Measurements from ENCODE around the gene DLGAP3.

DLGAP3 gene

DNA sequence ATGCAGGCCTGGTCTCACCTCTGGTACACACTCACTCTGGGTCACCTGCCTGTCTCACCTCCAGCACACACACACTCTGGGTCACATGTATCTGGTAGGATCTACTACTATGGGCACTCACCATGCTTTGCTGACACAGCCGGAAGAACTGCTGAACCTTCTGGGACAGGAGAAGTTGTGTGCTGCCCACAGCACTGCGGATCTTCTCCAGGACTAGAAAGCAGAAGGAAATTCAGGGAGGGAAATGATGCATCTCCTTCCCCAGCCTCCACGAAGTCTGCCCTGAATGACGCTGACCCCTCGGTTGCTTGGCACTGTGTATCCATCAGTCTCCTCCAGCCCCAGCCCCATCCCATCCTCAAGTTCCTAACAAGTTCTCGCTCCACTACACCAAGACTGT, 62.0 kb downstream of the DLGAP3 start:
- no peak for DNase-seq (ENCODE audit: low read depth in 1 of 2, low spot score in 1 of 2)

GRCh38 chr1:34866762-34867109, 62.7 kb downstream of the DLGAP3 start:
- no peak for DNase-seq (ENCODE audit: low read depth in 1 of 2, low spot score in 1 of 2)

- DNase-seq (ENCODE audit: low read depth in 1 of 2, low spot score in 1 of 2), result peak; percentile 92 to 96
Observed at GRCh38 chr1:34865981-34866761, 63.3 kb downstream of the DLGAP3 start.

GRCh38 chr1:34865573-34865972, 63.9 kb downstream of the DLGAP3 start:
- DNase-seq (ENCODE audit: low read depth in 1 of 2, low spot score in 1 of 2), result no peak

- DNase-seq (ENCODE audit: low read depth in 1 of 2, low spot score in 1 of 2), result no peak
Observed at GRCh38 chr1:34864759-34865158, 64.7 kb downstream of the DLGAP3 start.

DNA sequence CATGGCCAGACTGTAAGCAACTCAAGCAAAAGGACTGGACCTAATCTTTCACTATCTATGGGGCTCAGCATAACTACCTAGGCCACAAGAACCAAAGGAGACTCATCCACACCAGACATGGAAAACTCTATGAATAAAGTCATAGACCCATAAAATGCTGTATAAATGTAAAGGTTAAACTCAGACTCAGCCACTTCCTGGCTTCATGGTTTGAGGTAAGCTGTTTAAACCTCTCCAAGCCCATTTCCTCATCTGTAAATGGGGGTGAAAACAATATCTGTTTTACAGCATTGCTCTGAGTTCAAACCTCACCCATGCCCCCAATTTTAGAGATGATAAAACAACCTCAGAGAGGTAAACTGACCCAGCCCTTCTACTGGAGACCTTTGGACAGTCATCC, 65.9 kb downstream of the DLGAP3 start:
- DNase-seq (ENCODE audit: low read depth in 1 of 2, low spot score in 1 of 2), result no peak

DNA sequence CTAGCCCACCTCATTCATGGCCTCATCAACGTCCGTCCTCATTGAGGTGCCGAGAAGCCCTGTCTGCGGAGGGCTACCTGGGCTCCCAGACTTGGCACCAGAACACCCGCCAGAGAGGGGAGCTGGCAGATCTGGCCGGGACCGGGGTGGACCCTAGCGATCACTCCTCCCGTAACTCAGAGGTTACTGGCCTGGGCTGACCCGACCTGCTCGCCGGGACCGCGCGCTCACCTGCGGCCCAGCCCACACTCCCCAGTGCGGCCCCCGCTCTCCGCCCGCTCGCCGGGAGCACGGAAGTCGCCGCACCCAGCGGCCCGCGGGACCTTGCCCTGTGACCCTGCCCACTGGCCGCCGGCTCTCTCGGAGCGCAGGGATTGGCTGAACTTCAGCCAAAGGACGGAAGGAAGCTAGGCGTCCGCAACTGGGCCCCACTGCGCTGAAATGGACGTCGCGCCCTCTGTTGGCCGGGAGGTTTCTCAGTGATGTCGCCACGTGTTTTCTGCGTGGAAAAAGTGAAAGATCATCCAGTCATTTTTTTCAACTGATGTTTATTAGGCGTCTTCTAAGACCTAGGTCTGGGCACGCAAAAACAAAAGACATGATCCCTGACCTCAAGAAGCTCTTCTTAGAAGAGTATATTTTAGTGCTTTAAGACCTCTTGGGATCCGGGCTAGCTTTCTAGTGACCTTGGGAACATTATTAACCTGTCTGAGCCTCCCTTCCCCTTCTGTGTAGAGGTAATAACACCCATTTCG, 69.8 kb downstream of the DLGAP3 start, which contains the start of gene SMIM12:
TSS of gene SMIM12 (minus strand) at position 304 of the 755 bp plus-strand sequence. CDS start 3,772 bp downstream, outside the sequence.
- peak; percentile 85 to 87 for DNase-seq (ENCODE audit: low read depth in 1 of 2, low spot score in 1 of 2)

GRCh38 chr1:34858901-34859445, 70.5 kb downstream of the DLGAP3 start:
- DNase-seq (ENCODE audit: low read depth in 1 of 2, low spot score in 1 of 2), result peak in 1 of 2 donors; percentile 16

GRCh38 chr1:34856697-34857096, 72.8 kb downstream of the DLGAP3 start:
- no peak for DNase-seq (ENCODE audit: low read depth in 1 of 2, low spot score in 1 of 2)

DNA sequence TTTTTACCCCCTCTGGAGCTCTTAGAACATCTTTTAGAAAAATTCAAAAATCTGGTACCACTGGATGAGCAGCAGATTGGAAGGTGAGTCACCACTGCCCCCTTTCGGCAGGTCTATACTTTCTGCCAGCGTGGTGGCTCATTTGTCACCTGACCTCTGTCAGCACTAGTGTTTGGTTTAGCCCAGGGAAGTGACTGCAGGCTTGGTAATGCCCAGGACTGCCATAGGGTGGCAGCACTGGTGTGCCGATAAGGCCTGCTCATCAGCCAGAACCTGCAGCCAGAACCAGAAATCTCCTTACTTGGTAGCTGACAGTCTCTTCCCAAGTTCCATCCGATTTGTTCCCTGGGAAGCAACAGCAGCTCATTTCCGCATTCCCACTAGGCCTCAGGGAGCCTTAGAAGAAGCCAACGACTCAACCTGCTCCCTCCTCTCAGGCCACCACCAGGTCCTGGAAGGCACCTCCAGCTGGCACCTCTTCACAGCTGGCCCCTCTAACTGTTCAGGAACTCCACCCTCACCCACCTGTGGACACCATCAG, 76.7 kb downstream of the DLGAP3 start:
- peak; percentile 64 to 79 for DNase-seq (ENCODE audit: low read depth in 1 of 2, low spot score in 1 of 2)

DNA sequence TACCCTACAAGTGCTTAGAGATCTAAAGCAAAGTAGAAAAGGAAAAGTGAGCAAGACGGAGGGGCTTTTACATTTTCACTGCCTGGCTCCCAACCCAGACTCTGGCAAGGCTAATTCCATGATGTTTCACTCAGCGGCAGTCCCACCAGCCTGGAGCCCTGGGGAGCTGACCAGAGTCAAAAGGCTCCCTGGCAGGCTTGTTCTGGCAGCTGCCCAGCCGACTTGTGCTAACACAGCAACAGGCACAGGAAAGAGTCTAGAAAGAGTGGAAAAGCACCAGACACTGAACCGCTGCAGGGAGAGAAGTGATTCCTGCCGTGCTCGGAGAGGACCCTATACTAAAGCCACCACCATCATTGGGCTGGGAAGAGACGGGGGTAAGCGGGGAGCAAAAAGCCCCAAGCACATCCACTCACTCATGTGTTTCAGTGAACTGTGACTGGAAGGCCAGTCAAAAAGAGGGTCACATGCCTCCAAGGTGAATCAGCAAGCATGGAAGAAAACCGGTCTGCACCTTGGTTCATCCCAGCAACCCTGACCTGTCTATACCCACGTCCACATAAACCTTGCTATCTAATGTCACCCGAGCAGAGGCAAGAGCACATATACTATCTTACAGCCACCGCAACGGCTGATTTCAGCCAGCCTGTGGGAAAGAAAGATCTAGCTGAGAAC, 77.9 kb downstream of the DLGAP3 start:
- no peak for DNase-seq (ENCODE audit: low read depth in 1 of 2, low spot score in 1 of 2)

DNA sequence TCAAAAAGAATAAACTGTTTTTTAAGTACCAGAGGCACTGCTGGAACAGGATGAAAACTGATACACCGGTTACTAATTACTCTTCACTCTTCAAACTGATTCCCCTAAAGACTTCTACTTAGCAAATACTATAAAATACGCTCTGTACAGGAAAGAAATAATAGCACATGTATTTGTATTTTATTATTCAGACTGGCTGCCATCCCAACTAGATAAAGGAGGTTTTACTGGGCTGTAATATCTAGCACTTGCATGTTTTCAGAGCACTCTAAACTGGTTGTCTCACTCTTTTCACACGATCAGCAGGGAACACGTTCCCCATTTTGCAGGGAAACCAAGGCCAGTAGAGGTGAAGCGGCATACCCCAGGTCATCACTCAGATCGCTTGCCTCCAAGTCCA, 79.1 kb downstream of the DLGAP3 start:
- DNase-seq (ENCODE audit: low read depth in 1 of 2, low spot score in 1 of 2), result no peak

GRCh38 chr1:34847094-34847493, 82.4 kb downstream of the DLGAP3 start:
- DNase-seq (ENCODE audit: low read depth in 1 of 2, low spot score in 1 of 2), result no peak

DNA sequence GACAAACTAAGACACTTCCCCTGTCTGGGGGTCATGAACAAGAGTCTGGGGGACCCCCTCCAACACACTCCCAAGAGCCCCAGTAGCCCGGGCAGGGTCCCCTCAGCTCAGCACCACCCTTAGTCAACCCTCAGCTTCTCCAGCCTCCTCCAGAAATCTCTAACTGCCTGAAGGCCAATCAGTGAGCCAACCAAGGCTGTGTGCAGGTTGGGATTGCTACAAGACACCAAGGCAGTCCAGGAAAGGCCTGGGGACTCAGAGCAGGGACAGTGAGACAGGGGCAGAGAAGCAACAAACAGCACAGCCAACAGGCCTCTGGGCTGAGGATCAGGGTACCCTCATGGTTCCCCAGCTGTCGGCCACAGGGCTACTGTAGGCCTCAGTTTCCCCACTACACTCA, 83.2 kb downstream of the DLGAP3 start:
- DNase-seq (ENCODE audit: low read depth in 1 of 2, low spot score in 1 of 2), result no peak

GRCh38 chr1:34845131-34845901, 84.1 kb downstream of the DLGAP3 start:
- no peak for DNase-seq (ENCODE audit: low read depth in 1 of 2, low spot score in 1 of 2)

DNA sequence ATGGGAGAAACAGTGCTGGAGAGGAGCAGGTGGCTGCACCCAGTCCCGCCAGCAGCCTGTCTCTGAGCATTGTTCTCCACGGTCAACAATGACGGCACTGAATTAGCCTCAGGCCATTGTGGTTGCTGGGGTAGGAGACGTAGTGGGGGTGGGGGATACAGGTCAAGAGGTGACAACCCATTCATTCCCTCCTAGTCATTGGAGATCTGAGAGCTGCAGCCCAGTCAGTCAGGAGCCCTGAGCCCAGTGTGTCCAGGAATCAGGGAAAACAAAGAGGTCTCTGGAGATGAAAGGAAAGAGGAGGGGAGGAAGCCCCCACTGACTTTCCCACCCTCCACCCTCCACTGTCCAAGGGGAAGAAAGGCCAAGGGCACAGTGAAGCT, 85.2 kb downstream of the DLGAP3 start:
- no peak for DNase-seq (ENCODE audit: low read depth in 1 of 2, low spot score in 1 of 2)

- no peak for DNase-seq (ENCODE audit: low read depth in 1 of 2, low spot score in 1 of 2)
Observed at GRCh38 chr1:34843392-34844251, 85.8 kb downstream of the DLGAP3 start.

GRCh38 chr1:34842952-34843371, 86.5 kb downstream of the DLGAP3 start:
- no peak for DNase-seq (ENCODE audit: low read depth in 1 of 2, low spot score in 1 of 2)

DNA sequence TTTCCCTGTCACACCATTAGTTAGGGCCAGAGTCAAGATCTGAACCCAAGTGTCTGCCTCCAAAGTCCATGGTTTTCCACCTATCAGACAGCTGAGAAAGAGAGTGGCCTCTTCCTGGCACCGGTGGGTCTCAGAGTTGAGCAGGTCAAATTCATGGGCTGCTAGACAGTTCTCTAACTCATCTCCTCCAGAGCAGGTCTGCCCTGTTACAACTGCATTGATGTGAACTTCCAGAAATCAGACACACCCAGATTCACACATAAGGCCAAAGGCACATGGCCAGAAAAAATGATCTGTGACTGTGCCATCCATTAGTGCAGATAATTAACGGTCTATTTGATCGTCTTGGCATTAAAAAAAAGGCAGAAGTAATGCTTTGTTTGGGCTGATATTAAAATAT, 87.4 kb downstream of the DLGAP3 start:
- DNase-seq (ENCODE audit: low read depth in 1 of 2, low spot score in 1 of 2), result no peak

DNA sequence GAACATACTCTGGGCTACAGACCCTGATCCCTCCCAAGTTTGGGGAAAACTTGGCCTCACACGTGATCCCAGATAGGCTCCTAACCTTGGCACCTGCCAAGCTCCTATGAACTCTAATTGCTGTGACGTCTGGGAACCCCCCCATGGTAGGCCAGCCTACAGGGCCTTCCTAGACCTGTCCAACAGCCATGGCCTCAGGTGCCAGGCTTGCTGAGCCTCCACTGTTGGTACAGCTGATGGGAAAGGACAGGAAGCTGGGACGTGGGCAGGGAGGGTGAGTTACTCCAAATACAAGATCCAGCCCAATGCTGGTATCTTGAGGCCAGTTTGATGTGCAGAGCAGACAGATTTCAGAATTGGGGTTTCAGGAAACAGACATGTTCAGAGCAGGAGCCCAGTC, 89.0 kb downstream of the DLGAP3 start:
- no peak for DNase-seq (ENCODE audit: low read depth in 1 of 2, low spot score in 1 of 2)

Measured in activated T-helper 1 cell treated with anti-CD3 and anti-CD28 coated beads, Interleukin-2, amount 50 U/mL, for 16 hours (primary cell).